IMR-90 (cell line): ENCODE results near the gene RNU6-1. TPM values are rescaled to one million over a fixed set of nuclear protein-coding genes. Genes with fewer than 3 reads are reported as not detected.

ENCODE experiments used
- ATAC-seq: fragments of 200-7000 bp; cut with Tn5 transposase; 2 replicates; pipeline ENCODE4 v1.9.1; 2020; ENCODE audit warnings: low read depth, mild to moderate bottlenecking, moderate library complexity
- BruUV-seq: library from RNA; stranded (reverse); fragments of 400-500 nt; replicated peaks from 2 replicates; lab custom pipeline; 2021; lab: Mats Ljungman, UMichigan
- CTCF ChIA-PET: fragments of 300-600 bp; formaldehyde crosslinking; extraction: SDS; loops from one replicate; lab custom pipeline; 2021; ENCODE audit warnings: antibody characterized with exemption; lab: Yijun Ruan, JAX
- POLR2A ChIA-PET: fragments of 300-600 bp; sonication (Branson Sonifier 250); formaldehyde crosslinking; loops from one replicate; lab custom pipeline; 2022; ENCODE audit warnings: antibody characterized with exemption; ENCODE audit not compliant: unreplicated experiment; lab: Charles Lee
- DNase-seq: peaks from one replicate; pipeline ENCODE4 v3.0.0; 2013
- H2AFZ ChIP-seq: replicated peaks from 2 replicates; pipeline ENCODE3; 2013; ENCODE audit warnings: low read length, mild to moderate bottlenecking; ENCODE audit not compliant: poor library complexity
- H2AK5ac ChIP-seq: 2 replicates; pipeline ENCODE4 v1.6.1; 2013; ENCODE audit warnings: low read depth, low read length, inconsistent platforms
- H2AK9ac ChIP-seq: replicated peaks from 2 replicates; pipeline ENCODE3; 2013; ENCODE audit warnings: mild to moderate bottlenecking, low read depth, low read length, moderate library complexity; ENCODE audit not compliant: poor library complexity
- H2BK120ac ChIP-seq: 2 replicates; pipeline ENCODE4 v1.6.1; 2013; ENCODE audit warnings: low read depth, low read length, inconsistent platforms
- H2BK15ac ChIP-seq: 3 replicates; pipeline ENCODE4 v1.6.1; 2013; ENCODE audit warnings: low read depth, low read length, inconsistent platforms
- H2BK20ac ChIP-seq: 2 replicates; pipeline ENCODE4 v1.6.1; 2013; ENCODE audit warnings: low read depth, mild to moderate bottlenecking, inconsistent platforms, low read length, moderate library complexity
- H2BK5ac ChIP-seq: 2 replicates; pipeline ENCODE4 v1.6.1; 2013; ENCODE audit warnings: mild to moderate bottlenecking, low read depth, low read length, inconsistent platforms; ENCODE audit not compliant: poor library complexity, severe bottlenecking
- H3K14ac ChIP-seq: replicated peaks from 2 replicates; pipeline ENCODE4 v1.6.1; 2013; ENCODE audit warnings: low read depth, low read length, inconsistent platforms
- H3K18ac ChIP-seq: 2 replicates; pipeline ENCODE4 v1.6.1; 2013; ENCODE audit warnings: low read depth, low read length, control low read depth
- H3K23ac ChIP-seq: 2 replicates; pipeline ENCODE4 v1.6.1; 2013; ENCODE audit warnings: low read depth, low read length, inconsistent platforms
- H3K27ac ChIP-seq: 2 replicates; pipeline ENCODE4 v1.5.1; 2013; ENCODE audit warnings: mild to moderate bottlenecking, control low read depth, low read length; ENCODE audit not compliant: insufficient read depth
- H3K27me3 ChIP-seq: 2 replicates; pipeline ENCODE4 v1.6.1; 2013; ENCODE audit warnings: low read length; ENCODE audit not compliant: control insufficient read depth, insufficient read depth
- H3K36me3 ChIP-seq: 2 replicates; pipeline ENCODE4 v1.6.1; 2013; ENCODE audit warnings: low read length, mixed read lengths; ENCODE audit not compliant: control insufficient read depth, insufficient read depth
- H3K4ac ChIP-seq: 2 replicates; pipeline ENCODE4 v1.6.1; 2013; ENCODE audit warnings: low read depth, low read length, inconsistent platforms
- H3K4me1 ChIP-seq: 2 replicates; pipeline ENCODE4 v1.6.1; 2013; ENCODE audit warnings: low read length, mixed read lengths; ENCODE audit not compliant: control insufficient read depth, insufficient read depth
- H3K4me2 ChIP-seq: 2 replicates; pipeline ENCODE4 v1.6.1; 2013; ENCODE audit warnings: low read depth, mild to moderate bottlenecking, control low read depth, low read length, moderate library complexity
- H3K4me3 ChIP-seq: 2 replicates; pipeline ENCODE4 v1.5.1; 2013; ENCODE audit warnings: low read depth, mild to moderate bottlenecking, control low read depth, low read length, moderate library complexity; ENCODE audit not compliant: insufficient read depth
- H3K56ac ChIP-seq: 2 replicates; pipeline ENCODE4 v1.6.1; 2013; ENCODE audit warnings: low read length, inconsistent platforms; ENCODE audit not compliant: insufficient read depth; ENCODE audit errors: extremely low read depth
- H3K79me1 ChIP-seq, 2 experiments: 2 replicates each; pipeline ENCODE4 v1.6.1; 2013; ENCODE audit warnings: low read length in 2 of 2, inconsistent platforms in 1 of 2, low read depth in 1 of 2
- H3K9ac ChIP-seq: 2 replicates; pipeline ENCODE4 v1.6.1; 2013; ENCODE audit warnings: low read depth, low read length, control low read depth
- H3K9me1 ChIP-seq: 2 replicates; pipeline ENCODE4 v1.6.1; 2013; ENCODE audit warnings: low read length, inconsistent platforms; ENCODE audit not compliant: insufficient read depth
- H3K9me3 ChIP-seq: 2 replicates; pipeline ENCODE4 v1.6.1; 2013; ENCODE audit warnings: low read length; ENCODE audit not compliant: control insufficient read depth, insufficient read depth
- H4K20me1 ChIP-seq: 2 replicates; pipeline ENCODE4 v1.6.1; 2013; ENCODE audit warnings: low read length, inconsistent platforms; ENCODE audit not compliant: insufficient read depth
- H4K5ac ChIP-seq: 2 replicates; pipeline ENCODE4 v1.6.1; 2013; ENCODE audit warnings: mild to moderate bottlenecking, low read depth, low read length, control low read depth
- H4K8ac ChIP-seq, 2 experiments: 2 replicates each; pipeline ENCODE4 v1.6.1; 2013; ENCODE audit warnings: low read depth in 2 of 2, low read length in 2 of 2, control low read depth in 1 of 2, inconsistent platforms in 1 of 2
- H4K91ac ChIP-seq: 2 replicates; pipeline ENCODE4 v1.6.1; 2013; ENCODE audit warnings: low read depth, low read length, inconsistent platforms; ENCODE audit not compliant: insufficient read depth
- BHLHE40 ChIP-seq: fragments of 150-350 bp; IDR thresholded peaks from 2 replicates; pipeline ENCODE4 v1.6.1; 2016; ENCODE audit warnings: mild to moderate bottlenecking, low read depth, low read length
- CEBPB ChIP-seq: IDR thresholded peaks from 2 replicates; pipeline ENCODE4 v1.6.1; 2012; ENCODE audit warnings: low read depth, low read length, improper control_type of control experiment
- CHD1 ChIP-seq: IDR thresholded peaks from 2 replicates; pipeline ENCODE4 v1.6.1; 2012; ENCODE audit warnings: low read depth, low read length, improper control_type of control experiment
- CTCF ChIP-seq: conservative IDR thresholded peaks from 2 replicates; pipeline ENCODE4 v1.5.1; 2012; ENCODE audit warnings: mild to moderate bottlenecking, low read depth, low read length, improper control_type of control experiment
- FOS ChIP-seq: fragments of 150-350 bp; IDR thresholded peaks from 2 replicates; pipeline ENCODE4 v1.6.1; 2016; ENCODE audit warnings: low read depth, low read length
- MAFK ChIP-seq: IDR thresholded peaks from 2 replicates; pipeline ENCODE4 v1.6.1; 2012; ENCODE audit warnings: low read depth, low read length, improper control_type of control experiment
- MAZ ChIP-seq: IDR thresholded peaks from 2 replicates; pipeline ENCODE4 v1.6.1; 2012; ENCODE audit warnings: low read depth, mild to moderate bottlenecking, low read length, improper control_type of control experiment, moderate library complexity, borderline replicate concordance
- MXI1 ChIP-seq: IDR thresholded peaks from 2 replicates; pipeline ENCODE4 v1.6.1; 2012; ENCODE audit warnings: low read depth, mild to moderate bottlenecking, low read length, moderate library complexity, borderline replicate concordance
- POLR2A ChIP-seq: IDR thresholded peaks from 2 replicates; pipeline ENCODE4 v1.6.1; 2012; ENCODE audit warnings: mild to moderate bottlenecking, low read depth, low read length
- RAD21 ChIP-seq: IDR thresholded peaks from 2 replicates; pipeline ENCODE4 v1.6.1; 2012; ENCODE audit warnings: low read length, improper control_type of control experiment
- RCOR1 ChIP-seq: IDR thresholded peaks from 2 replicates; pipeline ENCODE4 v1.6.1; 2012; ENCODE audit warnings: mild to moderate bottlenecking, low read length, improper control_type of control experiment; ENCODE audit not compliant: insufficient replicate concordance
- RFX5 ChIP-seq: IDR thresholded peaks from 2 replicates; pipeline ENCODE4 v1.8.0; 2012; ENCODE audit warnings: low read depth, mild to moderate bottlenecking, low read length, moderate library complexity
- WGBS, 2 experiments: methylation state at CpG; one replicate each; pipeline versions ENCODE4 v1.1.5 to v1.1.7; 2013; ENCODE audit warnings: missing lambda C conversion rate in 2 of 2; ENCODE audit not compliant: insufficient read length in 1 of 2; ENCODE audit errors: extremely low coverage in 2 of 2; 5-methylcytosine and 5-hydroxymethylcytosine counted together
- dilution Hi-C: fragments of 300-500 bp; cut with HindIII; formaldehyde crosslinking; loops from one replicate; pipeline ENCODE4 v1.14.3; 2018; ENCODE audit warnings: low sequenced_read_pairs; ENCODE audit not compliant: unreplicated experiment
- in situ Hi-C: fragments of 300-500 bp; cut with MboI; formaldehyde crosslinking; loops from 3 replicates; pipeline ENCODE4 v1.14.3; 2019; ENCODE audit warnings: low sequenced_read_pairs, inconsistent platforms, mixed read lengths
- intact Hi-C: fragments of 100-400 bp; cut with micrococcal nuclease; formaldehyde crosslinking; loops from 2 replicates; pipeline ENCODE4 v1.10.0; 2022
- polyA plus RNA-seq, 3 experiments: library from polyadenylated mRNA; depleted of rRNA; stranded (reverse); fragments of >200 nt; gene quantifications; 2 replicates each; pipeline ENCODE4 v1.2.3, GENCODE V29; 2012; ENCODE audit warnings: low replicate concordance in 1 of 3
- total RNA-seq: library from RNA; depleted of rRNA; stranded (reverse); fragments of >200 nt; gene quantifications from 2 replicates; pipeline ENCODE4 v1.2.3, GENCODE V29; 2012
- TF ChIP-seq, protein P1 (sequence below): fragments of 150-350 bp; IDR thresholded peaks from 2 replicates; pipeline ENCODE4 v1.6.1; 2017; ENCODE audit warnings: mild to moderate bottlenecking, antibody characterized with exemption, low read length, low read depth
- TF ChIP-seq, protein P2 (sequence below): fragments of 150-350 bp; IDR thresholded peaks from 2 replicates; pipeline ENCODE4 v1.6.1; 2016; ENCODE audit warnings: low read depth, mild to moderate bottlenecking, low read length, moderate library complexity, borderline replicate concordance

RNU6-1 gene
- total and polyA plus RNA-seq, 2 of the 4 experiments (the other 2 are of a cell fraction), result not detected

DNA sequence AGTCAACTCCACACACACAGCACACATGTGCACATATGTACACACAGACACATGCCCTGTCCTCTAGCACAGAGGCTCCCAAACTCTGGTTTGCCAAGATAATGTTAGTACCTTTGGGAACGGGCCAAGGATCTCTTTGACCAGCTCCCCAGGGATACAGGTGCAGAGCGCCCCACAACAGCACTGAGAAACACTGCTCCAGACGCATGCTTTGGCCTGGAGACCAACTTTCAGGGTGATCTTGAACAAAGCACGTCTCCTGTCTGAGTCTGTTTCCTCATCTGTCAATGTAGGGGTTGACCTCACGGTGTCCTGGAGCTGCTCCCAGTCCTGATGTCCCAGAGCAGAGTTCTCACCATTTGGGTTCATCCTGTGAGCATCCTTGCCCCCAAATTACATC, 30.4 kb downstream of the RNU6-1 start:
- Histone ChIP-seq H3K4me1 (no peaks in the 10 kb centered on the region), H3K27ac (no peak overlapping the region), H4K91ac (no peak overlapping the region), H2BK15ac (no peak overlapping the region), H2BK120ac (no peak overlapping the region), H3K56ac (no peak overlapping the region), H3K4me2 (no peak overlapping the region), H3K14ac (no peak overlapping the region), H2BK20ac (no peak overlapping the region), H4K8ac (no peak overlapping the region), H3K27me3 (peaks cover 15% of the 10 kb centered on the region), H2AFZ (no peak overlapping the region), H3K18ac (no peak overlapping the region), H4K20me1 (no peaks in the 10 kb centered on the region), H3K9ac (no peak overlapping the region), H2BK5ac (no peak overlapping the region), H3K79me1 (no peaks in the 10 kb centered on the region), H2AK9ac (no peak overlapping the region), H3K9me3 (no peaks in the 10 kb centered on the region; the same call in 1 of the 2 replicates), H2AK5ac (no peak overlapping the region), H3K9me1 (no peaks in the 10 kb centered on the region), H3K36me3 (peaks cover 2% of the 10 kb centered on the region; the same call in 1 of the 2 replicates), H3K4me3 (no peak overlapping the region), H3K4ac (no peak overlapping the region), H4K5ac (no peak overlapping the region), H3K23ac (no peak overlapping the region)
- TF ChIP-seq CTCF (no peak), CHD1 (no peak), CEBPB (no peak), BHLHE40 (no peak), RAD21 (no peak), FOS (no peak), MXI1 (no peak), MAFK (no peak), RFX5 (no peak), MAZ (no peak), RCOR1 (no peak), POLR2A (no peak)
- TF ChIP-seq, protein P1, sequence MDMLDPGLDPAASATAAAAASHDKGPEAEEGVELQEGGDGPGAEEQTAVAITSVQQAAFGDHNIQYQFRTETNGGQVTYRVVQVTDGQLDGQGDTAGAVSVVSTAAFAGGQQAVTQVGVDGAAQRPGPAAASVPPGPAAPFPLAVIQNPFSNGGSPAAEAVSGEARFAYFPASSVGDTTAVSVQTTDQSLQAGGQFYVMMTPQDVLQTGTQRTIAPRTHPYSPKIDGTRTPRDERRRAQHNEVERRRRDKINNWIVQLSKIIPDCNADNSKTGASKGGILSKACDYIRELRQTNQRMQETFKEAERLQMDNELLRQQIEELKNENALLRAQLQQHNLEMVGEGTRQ, result no peak
- TF ChIP-seq, protein P2, sequence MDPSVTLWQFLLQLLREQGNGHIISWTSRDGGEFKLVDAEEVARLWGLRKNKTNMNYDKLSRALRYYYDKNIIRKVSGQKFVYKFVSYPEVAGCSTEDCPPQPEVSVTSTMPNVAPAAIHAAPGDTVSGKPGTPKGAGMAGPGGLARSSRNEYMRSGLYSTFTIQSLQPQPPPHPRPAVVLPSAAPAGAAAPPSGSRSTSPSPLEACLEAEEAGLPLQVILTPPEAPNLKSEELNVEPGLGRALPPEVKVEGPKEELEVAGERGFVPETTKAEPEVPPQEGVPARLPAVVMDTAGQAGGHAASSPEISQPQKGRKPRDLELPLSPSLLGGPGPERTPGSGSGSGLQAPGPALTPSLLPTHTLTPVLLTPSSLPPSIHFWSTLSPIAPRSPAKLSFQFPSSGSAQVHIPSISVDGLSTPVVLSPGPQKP, result no peak
- ATAC-seq (no peak), DNase-seq (no peak)
- whole genome bisulfite sequencing, 2 experiments, result 88% methylated on average over 2 of the region's 5 CpGs; no CpG with 5 or more reads in 1 of the 2 experiments
- dilution Hi-C loops (no loop called here), intact Hi-C loops (no loop called here), in situ Hi-C loops (no loop called here)
- CTCF ChIA-PET, result no interaction called here
- no TSS peak for BruUV-seq
- POLR2A ChIA-PET, result no interaction called here
